ENCODE data around the gene VPS41.

The VPS41 gene

GRCh38 chr7:38819463-38819862 is 89.5 kb downstream of the VPS41 start:
- TF ChIP-seq EZH2 (optimal IDR thresholded peaks at IDR 0.05; ENCODE audit: low read depth, low read length) (no peak), EZH2phosphoT487 (IDR thresholded peaks at IDR 0.05; ENCODE audit: low read length) (no peak), CTCF (IDR thresholded peaks at IDR 0.05; ENCODE audit: low read length) (no peak)
- DNase-seq: no peak
- Histone ChIP-seq H2AFZ (ENCODE audit: low read length) (no peak overlapping the region), H3K4me2 (ENCODE audit: low read depth, low read length) (no peak overlapping the region), H3K79me2 (ENCODE audit: low read length) (no peaks in the 10 kb centered on the region), H3K36me3 (replicated peaks; ENCODE audit: insufficient read depth, low read length) (no peaks in the 10 kb centered on the region), H3K27ac (ENCODE audit: low read length) (no peak overlapping the region), H3K9me2 (replicated peaks; ENCODE audit: insufficient read depth, low read length) (no peaks in the 10 kb centered on the region), H4K20me1 (ENCODE audit: insufficient read depth, low read length) (no peaks in the 10 kb centered on the region), H3K4me1 (ENCODE audit: low read length) (no peaks in the 10 kb centered on the region), H3K27me3 (replicated peaks; ENCODE audit: insufficient read depth, low read length) (no peaks in the 10 kb centered on the region), H3K9ac (ENCODE audit: low read length) (no peak overlapping the region), H3K9me3 (replicated peaks; ENCODE audit: insufficient read depth, low read length) (no peaks in the 10 kb centered on the region), H3F3A (ENCODE audit: insufficient read depth, low read length) (no peaks in the 10 kb centered on the region), H3K4me3 (ENCODE audit: low read length) (no peak overlapping the region)

GRCh38 chr7:38817526-38817925 is 91.5 kb downstream of the VPS41 start:
- Histone ChIP-seq H3K36me3 (replicated peaks; ENCODE audit: insufficient read depth, low read length) (no peaks in the 10 kb centered on the region), H3K9me3 (replicated peaks; ENCODE audit: insufficient read depth, low read length) (no peaks in the 10 kb centered on the region), H4K20me1 (ENCODE audit: insufficient read depth, low read length) (no peaks in the 10 kb centered on the region), H3K4me1 (ENCODE audit: low read length) (no peaks in the 10 kb centered on the region), H2AFZ (ENCODE audit: low read length) (no peak overlapping the region), H3K4me2 (ENCODE audit: low read depth, low read length) (no peak overlapping the region), H3K27ac (ENCODE audit: low read length) (no peak overlapping the region), H3K4me3 (ENCODE audit: low read length) (no peak overlapping the region), H3K9me2 (replicated peaks; ENCODE audit: insufficient read depth, low read length) (no peaks in the 10 kb centered on the region), H3K9ac (ENCODE audit: low read length) (no peak overlapping the region), H3F3A (ENCODE audit: insufficient read depth, low read length) (no peaks in the 10 kb centered on the region), H3K79me2 (ENCODE audit: low read length) (no peaks in the 10 kb centered on the region), H3K27me3 (replicated peaks; ENCODE audit: insufficient read depth, low read length) (no peaks in the 10 kb centered on the region)
- no peak for TF ChIP-seq EZH2 (optimal IDR thresholded peaks at IDR 0.05; ENCODE audit: low read depth, low read length)
- TF ChIP-seq EZH2phosphoT487 (IDR thresholded peaks at IDR 0.05; ENCODE audit: low read length): no peak
- TF ChIP-seq CTCF (IDR thresholded peaks at IDR 0.05; ENCODE audit: low read length): no peak
- DNase-seq: no peak

- Histone ChIP-seq H3K79me2 (ENCODE audit: low read length) (no peaks in the 10 kb centered on the region), H3K27ac (ENCODE audit: low read length) (no peak overlapping the region), H3K27me3 (replicated peaks; ENCODE audit: insufficient read depth, low read length) (no peaks in the 10 kb centered on the region), H2AFZ (ENCODE audit: low read length) (no peak overlapping the region), H3K9ac (ENCODE audit: low read length) (no peak overlapping the region), H3K4me1 (ENCODE audit: low read length) (no peaks in the 10 kb centered on the region), H3K9me3 (replicated peaks; ENCODE audit: insufficient read depth, low read length) (no peaks in the 10 kb centered on the region), H4K20me1 (ENCODE audit: insufficient read depth, low read length) (no peaks in the 10 kb centered on the region), H3F3A (ENCODE audit: insufficient read depth, low read length) (no peaks in the 10 kb centered on the region), H3K4me2 (ENCODE audit: low read depth, low read length) (no peak overlapping the region), H3K36me3 (replicated peaks; ENCODE audit: insufficient read depth, low read length) (no peaks in the 10 kb centered on the region), H3K4me3 (ENCODE audit: low read length) (no peak overlapping the region), H3K9me2 (replicated peaks; ENCODE audit: insufficient read depth, low read length) (no peaks in the 10 kb centered on the region)
- no peak for DNase-seq
- no peak for TF ChIP-seq EZH2 (optimal IDR thresholded peaks at IDR 0.05; ENCODE audit: low read depth, low read length)
- no peak for TF ChIP-seq EZH2phosphoT487 (IDR thresholded peaks at IDR 0.05; ENCODE audit: low read length)
- no peak for TF ChIP-seq CTCF (IDR thresholded peaks at IDR 0.05; ENCODE audit: low read length)
These were observed 95.2 kb downstream of the VPS41 start for GRCh38 chr7:38813768-38814167.

Data from MM.1S (cell line).